ENCODE results near the gene TMEM135. TPM values are rescaled to one million over a fixed set of nuclear protein-coding genes. Genes with fewer than 3 reads are reported as not detected.

Gene TMEM135
- total RNA-seq, 1 experiment from 2014 or later, result 70.3 TPM

DNA sequence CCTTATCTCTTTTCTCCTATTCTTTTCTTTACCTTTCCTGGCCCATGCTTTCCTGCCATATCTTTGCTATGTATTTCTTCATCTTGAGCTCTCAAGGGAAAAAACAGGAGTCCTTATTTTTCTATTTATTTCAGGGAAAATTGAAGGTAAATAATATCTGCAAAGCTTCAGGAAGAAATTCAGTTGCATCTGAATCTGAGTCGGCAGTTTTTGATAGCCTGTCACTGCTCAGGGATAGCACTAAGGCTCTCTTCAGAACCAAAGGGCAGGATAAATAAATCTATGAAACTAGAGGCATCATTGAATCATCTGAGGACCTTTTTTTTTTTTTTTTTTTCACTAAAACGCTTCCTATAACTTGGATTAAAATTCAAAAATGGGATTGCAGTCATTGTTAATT, 288.9 kb downstream of the TMEM135 start:
- ChIA-PET POLR2A (ENCODE audit: low non-redundant PET) (no interaction called here), CTCF (no interaction called here)
- H3K4me1 ChIP-seq (ENCODE audit: insufficient read depth, low read length, poor library complexity, severe bottlenecking), result peaks cover 48% of the 10 kb centered on the region
- H3K4me3 ChIP-seq (ENCODE audit: low read depth, low read length, poor library complexity, severe bottlenecking), result no peak overlapping the region
- H3K9me3 ChIP-seq (ENCODE audit: low read depth, low read length, poor library complexity, severe bottlenecking), result no peaks in the 10 kb centered on the region
- BruUV-seq (replicated peaks), result no TSS peak
- no peak for DNase-seq (ENCODE audit: low spot score)
- intact Hi-C loops (cut with micrococcal nuclease; ENCODE audit: unreplicated experiment), result no loop called here
- TF ChIP-seq, protein P1, sequence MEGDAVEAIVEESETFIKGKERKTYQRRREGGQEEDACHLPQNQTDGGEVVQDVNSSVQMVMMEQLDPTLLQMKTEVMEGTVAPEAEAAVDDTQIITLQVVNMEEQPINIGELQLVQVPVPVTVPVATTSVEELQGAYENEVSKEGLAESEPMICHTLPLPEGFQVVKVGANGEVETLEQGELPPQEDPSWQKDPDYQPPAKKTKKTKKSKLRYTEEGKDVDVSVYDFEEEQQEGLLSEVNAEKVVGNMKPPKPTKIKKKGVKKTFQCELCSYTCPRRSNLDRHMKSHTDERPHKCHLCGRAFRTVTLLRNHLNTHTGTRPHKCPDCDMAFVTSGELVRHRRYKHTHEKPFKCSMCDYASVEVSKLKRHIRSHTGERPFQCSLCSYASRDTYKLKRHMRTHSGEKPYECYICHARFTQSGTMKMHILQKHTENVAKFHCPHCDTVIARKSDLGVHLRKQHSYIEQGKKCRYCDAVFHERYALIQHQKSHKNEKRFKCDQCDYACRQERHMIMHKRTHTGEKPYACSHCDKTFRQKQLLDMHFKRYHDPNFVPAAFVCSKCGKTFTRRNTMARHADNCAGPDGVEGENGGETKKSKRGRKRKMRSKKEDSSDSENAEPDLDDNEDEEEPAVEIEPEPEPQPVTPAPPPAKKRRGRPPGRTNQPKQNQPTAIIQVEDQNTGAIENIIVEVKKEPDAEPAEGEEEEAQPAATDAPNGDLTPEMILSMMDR (conservative IDR thresholded peaks at IDR 0.05; ENCODE audit: low read depth, low read length), result no peak
- no peak for TF ChIP-seq EZH2 (IDR thresholded peaks at IDR 0.05; ENCODE audit: borderline replicate concordance, low read depth, low read length, poor library complexity, severe bottlenecking)
- H3K27me3 ChIP-seq (replicated peaks; ENCODE audit: insufficient read depth, low read depth, low read length, poor library complexity), result no peaks in the 10 kb centered on the region
- H3K36me3 ChIP-seq (ENCODE audit: insufficient read depth, low read length, poor library complexity, severe bottlenecking), result peaks cover 7% of the 10 kb centered on the region
- no peak overlapping the region for H3K27ac ChIP-seq (ENCODE audit: low read depth, low read length, poor library complexity, severe bottlenecking)

DNA sequence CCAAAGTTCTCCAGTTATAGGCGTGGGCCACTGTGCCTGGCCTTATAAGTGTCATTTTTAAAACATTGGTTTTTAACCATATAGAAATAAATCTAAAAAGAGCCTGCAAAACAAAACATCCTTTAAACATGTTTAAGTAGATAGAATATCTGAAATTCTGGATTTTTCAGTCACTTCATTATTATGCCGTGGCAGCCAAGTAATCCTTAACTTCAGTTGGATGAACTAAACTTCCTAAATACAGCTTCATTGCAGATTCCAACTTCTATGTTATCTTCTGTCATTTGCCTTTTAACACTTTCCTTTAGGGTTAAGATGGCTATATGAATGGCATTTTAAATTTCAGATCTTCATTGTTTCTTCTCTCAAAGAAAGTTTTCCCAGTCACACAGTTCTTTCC, 291.4 kb downstream of the TMEM135 start:
- Histone ChIP-seq H3K27ac (ENCODE audit: low read depth, low read length, poor library complexity, severe bottlenecking) (no peak overlapping the region), H3K27me3 (replicated peaks; ENCODE audit: insufficient read depth, low read depth, low read length, poor library complexity) (no peaks in the 10 kb centered on the region), H3K36me3 (ENCODE audit: insufficient read depth, low read length, poor library complexity, severe bottlenecking) (no peaks in the 10 kb centered on the region), H3K9me3 (ENCODE audit: low read depth, low read length, poor library complexity, severe bottlenecking) (no peaks in the 10 kb centered on the region), H3K4me1 (ENCODE audit: insufficient read depth, low read length, poor library complexity, severe bottlenecking) (peaks cover 24% of the 10 kb centered on the region), H3K4me3 (ENCODE audit: low read depth, low read length, poor library complexity, severe bottlenecking) (no peak overlapping the region)
- DNase-seq (ENCODE audit: low spot score), result no peak
- CTCF ChIA-PET, result no interaction called here
- TF ChIP-seq, protein P1 (conservative IDR thresholded peaks at IDR 0.05; ENCODE audit: low read depth, low read length), result no peak
- no peak for TF ChIP-seq EZH2 (IDR thresholded peaks at IDR 0.05; ENCODE audit: borderline replicate concordance, low read depth, low read length, poor library complexity, severe bottlenecking)
- intact Hi-C loops (cut with micrococcal nuclease; ENCODE audit: unreplicated experiment), result no loop called here
- POLR2A ChIA-PET (ENCODE audit: low non-redundant PET), result interaction anchor here (0.6 kb wide), 1 partner anchor 397 kb away, joined by 4 read pairs; no protein-coding TSS in a partner anchor
- BruUV-seq (replicated peaks), result no TSS peak

DNA sequence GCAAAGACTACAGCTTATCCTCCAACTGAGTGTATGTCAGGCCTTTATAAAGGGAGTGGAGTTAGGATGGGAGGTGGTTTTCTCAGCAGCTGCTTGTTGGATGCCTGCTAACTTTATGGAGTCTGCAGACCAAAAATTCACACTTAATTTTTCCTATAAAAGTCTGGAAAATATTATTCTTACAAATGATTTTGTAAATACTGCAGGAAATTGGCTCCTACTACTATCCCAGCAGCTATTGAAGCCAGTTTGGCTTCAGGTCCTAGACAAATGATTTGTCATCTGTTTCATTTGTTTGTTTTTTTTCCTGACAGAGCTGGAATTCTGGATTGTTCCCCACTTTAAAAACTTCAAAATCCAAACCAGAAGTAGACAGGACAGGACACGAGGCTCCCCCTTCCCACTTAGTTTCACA, 292.5 kb downstream of the TMEM135 start:
- CTCF ChIA-PET, result interaction anchor here (0.6 kb wide), 1 partner anchor 810 kb away, joined by 3 read pairs; no protein-coding TSS in a partner anchor
- intact Hi-C loops (cut with micrococcal nuclease; ENCODE audit: unreplicated experiment), result no loop called here
- BruUV-seq (replicated peaks), result no TSS peak

More for the DNA sequence above, 292.5 kb downstream of the TMEM135 start:
- Histone ChIP-seq H3K4me1 (ENCODE audit: insufficient read depth, low read length, poor library complexity, severe bottlenecking) (peaks cover 19% of the 10 kb centered on the region), H3K27me3 (replicated peaks; ENCODE audit: insufficient read depth, low read depth, low read length, poor library complexity) (no peaks in the 10 kb centered on the region), H3K4me3 (ENCODE audit: low read depth, low read length, poor library complexity, severe bottlenecking) (no peak overlapping the region), H3K36me3 (ENCODE audit: insufficient read depth, low read length, poor library complexity, severe bottlenecking) (no peaks in the 10 kb centered on the region), H3K27ac (ENCODE audit: low read depth, low read length, poor library complexity, severe bottlenecking) (no peak overlapping the region), H3K9me3 (ENCODE audit: low read depth, low read length, poor library complexity, severe bottlenecking) (no peaks in the 10 kb centered on the region)
- no peak for TF ChIP-seq EZH2 (IDR thresholded peaks at IDR 0.05; ENCODE audit: borderline replicate concordance, low read depth, low read length, poor library complexity, severe bottlenecking)
- TF ChIP-seq, protein P1 (conservative IDR thresholded peaks at IDR 0.05; ENCODE audit: low read depth, low read length), result no peak
- POLR2A ChIA-PET (ENCODE audit: low non-redundant PET), result no interaction called here
- DNase-seq (ENCODE audit: low spot score), result no peak
